Amygdala (tissue), 56 donors: ENCODE measurements around the gene CALHM3.
"Not testable (repeated sequence)": the region's sequence is repeated elsewhere in the genome, so short reads cannot be mapped to it uniquely, and the experiment has no call there.

ENCODE experiments used
- DNase-seq, 56 donors: peaks; one replicate each; lab custom pipeline; 2025; lab: John Stamatoyannopoulos, UW

The CALHM3 gene

GRCh38 chr10:103503777-103504176 lies 24.7 kb upstream of the CALHM3 start:
- DNase-seq: not testable (repeated sequence)

GRCh38 chr10:103502849-103503660 lies 24.0 kb upstream of the CALHM3 start:
- peak in 12 of 56 donors; percentile 5 to 46 (median 14) for DNase-seq

GRCh38 chr10:103501186-103501585 lies 22.1 kb upstream of the CALHM3 start:
- DNase-seq: no peak

GRCh38 chr10:103500481-103500880 lies 21.4 kb upstream of the CALHM3 start:
- no peak for DNase-seq

- DNase-seq: peak in 14 of 56 donors; percentile 4 to 32 (median 13)
Observed at GRCh38 chr10:103499881-103500280, 20.8 kb upstream of the CALHM3 start.

GRCh38 chr10:103498936-103499638 lies 20.0 kb upstream of the CALHM3 start:
- no peak for DNase-seq

- DNase-seq: no peak
Observed at GRCh38 chr10:103497161-103497915, 18.3 kb upstream of the CALHM3 start.

- DNase-seq: no peak
Observed at GRCh38 chr10:103495321-103495720, 16.3 kb upstream of the CALHM3 start.

- DNase-seq: peak in 6 of 56 donors; percentile 12 to 31 (median 14)
Observed at GRCh38 chr10:103493916-103494877, 15.2 kb upstream of the CALHM3 start.

GRCh38 chr10:103493362-103493915 lies 14.4 kb upstream of the CALHM3 start, which contains the start of gene NEURL1:
TSS of gene NEURL1 (plus strand) at chr10:103493705. CDS start at chr10:103494388, 683 bp downstream.
- peak in 29 of 56 donors; percentile 12 to 68 (median 30) for DNase-seq

GRCh38 chr10:103492655-103493261 lies 13.7 kb upstream of the CALHM3 start:
- no peak for DNase-seq

- peak in 2 of 56 donors; percentile 10 to 28 for DNase-seq
Observed at GRCh38 chr10:103491729-103492364, 12.8 kb upstream of the CALHM3 start.

GRCh38 chr10:103490986-103491314 lies 11.9 kb upstream of the CALHM3 start:
- no peak for DNase-seq

- no peak for DNase-seq
Observed at GRCh38 chr10:103487410-103487708, 8.3 kb upstream of the CALHM3 start.

GRCh38 chr10:103486635-103487409 lies 7.8 kb upstream of the CALHM3 start:
- not testable (repeated sequence) for DNase-seq

GRCh38 chr10:103481974-103482531 lies 3.0 kb upstream of the CALHM3 start:
- peak in 2 of 56 donors; percentile 4 to 18 for DNase-seq

- DNase-seq: no peak
Observed at GRCh38 chr10:103480521-103480920, 1.5 kb upstream of the CALHM3 start.

- DNase-seq: no peak
Observed at GRCh38 chr10:103478671-103479070, 369 bp downstream of the CALHM3 start.
